GM04504 (cell line): ENCODE results near the gene SH3PXD2B.
A peak's percentile ranks its signal among the peaks of the same experiment; 100 is the strongest.
"Not testable (repeated sequence)": the region's sequence is repeated elsewhere in the genome, so short reads cannot be mapped to it uniquely, and the experiment has no call there.

ENCODE experiments used
- DNase-seq: peaks from one replicate; pipeline ENCODE4 v3.0.0-alpha.2; 2012; ENCODE audit warnings: low read depth

SH3PXD2B gene

GRCh38 chr5:172294831-172295230 is 159.5 kb downstream of the SH3PXD2B start:
- DNase-seq, result no peak

- no peak for DNase-seq
Measured at GRCh38 chr5:172293745-172294342, 160.5 kb downstream of the SH3PXD2B start.

GRCh38 chr5:172293054-172293744 is 161.1 kb downstream of the SH3PXD2B start:
- no peak for DNase-seq

- not testable (repeated sequence) for DNase-seq
Measured at GRCh38 chr5:172291837-172292236, 162.5 kb downstream of the SH3PXD2B start.

- DNase-seq, result no peak
Measured at GRCh38 chr5:172288465-172288864, 165.9 kb downstream of the SH3PXD2B start.

- not testable (repeated sequence) for DNase-seq
Measured at GRCh38 chr5:172287140-172287539, 167.2 kb downstream of the SH3PXD2B start.

- no peak for DNase-seq
Measured at GRCh38 chr5:172285226-172286143, 168.8 kb downstream of the SH3PXD2B start.

DNA sequence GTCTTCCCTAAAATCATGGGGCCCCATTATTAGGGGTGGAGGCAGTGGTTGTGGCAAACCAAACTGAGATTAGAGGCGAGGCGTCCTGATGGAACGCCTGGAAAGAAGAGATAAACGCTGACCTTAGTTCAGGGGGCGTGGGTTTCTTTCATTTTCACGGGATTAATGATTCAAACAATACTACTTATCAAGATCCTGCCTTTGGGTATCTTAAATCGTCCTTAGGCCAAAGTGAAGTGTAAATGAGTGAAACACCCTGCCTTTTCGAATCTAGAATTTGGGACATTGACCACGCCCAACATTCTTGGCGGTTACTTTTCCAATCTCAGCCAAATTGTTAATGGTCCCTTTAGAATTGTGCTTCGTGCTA is 169.7 kb downstream of the SH3PXD2B start:
- no peak for DNase-seq

- peak; percentile 54 for DNase-seq
Measured at GRCh38 chr5:172283862-172284610, 170.3 kb downstream of the SH3PXD2B start.

- DNase-seq, result no peak
Measured at GRCh38 chr5:172283020-172283861, 171.1 kb downstream of the SH3PXD2B start, which contains the start of gene UBTD2. TSS of gene UBTD2 (minus strand) at chr5:172283764. CDS start at chr5:172283665, 99 bp downstream.

- DNase-seq, result no peak
Measured at GRCh38 chr5:172282272-172283019, 171.9 kb downstream of the SH3PXD2B start.

DNA sequence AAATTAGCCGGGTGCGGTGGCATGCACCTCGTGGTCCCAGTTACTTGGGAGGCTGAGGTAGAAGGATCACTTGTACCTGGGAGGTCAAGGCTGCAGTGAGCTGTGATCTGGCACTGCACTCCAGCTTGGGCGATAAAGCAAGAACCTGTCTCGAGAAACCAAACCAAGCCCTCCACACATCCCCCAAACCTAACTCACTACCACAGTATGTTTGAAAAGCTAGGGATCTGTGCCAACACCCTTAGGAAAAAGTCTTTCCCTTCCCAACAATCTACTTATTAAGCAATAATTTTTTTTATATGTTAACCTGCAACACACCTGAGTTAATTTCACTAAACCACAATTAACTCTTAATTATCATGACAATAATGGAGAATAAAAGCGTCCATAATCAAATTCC is 173.0 kb downstream of the SH3PXD2B start:
- no peak for DNase-seq

DNA sequence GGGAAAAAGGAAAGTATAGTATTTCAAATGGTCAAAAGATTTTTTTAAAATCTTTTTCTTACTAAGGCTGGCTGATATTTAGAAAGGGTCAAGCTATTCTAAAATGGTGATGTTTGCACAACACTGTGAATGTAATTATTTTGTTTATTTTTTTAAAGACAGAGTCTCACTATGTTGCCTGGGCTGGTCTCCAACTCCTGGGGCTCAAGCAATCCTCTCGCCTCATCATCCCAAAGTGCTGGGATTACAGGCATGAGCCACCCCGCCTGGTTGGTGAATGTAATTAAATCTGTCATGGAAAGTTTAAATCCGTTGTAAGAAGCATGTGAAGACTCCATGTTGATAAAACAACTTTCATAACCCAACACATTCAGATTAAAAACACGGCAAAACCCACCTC is 173.4 kb downstream of the SH3PXD2B start:
- no peak for DNase-seq

DNA sequence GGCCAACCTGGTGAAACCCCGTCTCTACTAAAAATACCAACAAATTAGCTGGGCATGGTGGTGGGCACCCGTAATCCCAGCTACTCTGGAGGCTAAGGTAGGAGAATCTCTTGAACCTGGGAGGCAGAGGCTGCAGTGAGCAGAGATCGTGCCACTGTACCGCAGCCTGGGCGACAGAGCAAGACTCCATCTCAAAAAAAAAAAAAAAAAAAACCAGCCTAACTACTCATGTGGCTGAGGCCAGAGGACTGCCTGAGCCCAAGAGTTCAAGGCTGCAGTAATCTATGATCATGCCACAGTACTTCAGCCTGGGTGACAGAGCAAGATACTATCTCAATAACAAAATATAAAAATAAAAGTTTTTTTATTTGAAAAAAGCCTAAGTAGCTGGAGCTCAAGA is 174.0 kb downstream of the SH3PXD2B start:
- no peak for DNase-seq

DNA sequence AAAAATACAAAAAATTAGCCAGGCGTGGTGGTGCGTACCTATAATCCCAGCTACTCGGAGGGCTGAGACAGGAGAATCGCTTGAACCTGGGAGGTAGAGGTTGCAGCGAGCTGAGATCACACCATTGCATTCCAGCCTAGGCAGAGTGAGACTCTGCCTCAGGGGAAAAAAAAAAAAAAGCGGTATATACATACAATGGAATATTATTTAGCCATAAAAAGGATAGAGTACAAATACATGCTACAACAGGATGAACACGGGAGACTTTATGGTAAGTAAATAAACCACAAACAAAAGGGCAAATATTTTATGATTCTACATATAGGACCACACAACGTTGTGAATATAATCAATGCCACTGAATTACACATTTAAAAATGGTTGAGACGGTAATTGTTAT is 176.0 kb downstream of the SH3PXD2B start:
- no peak for DNase-seq

- DNase-seq, result no peak
Measured at GRCh38 chr5:172276214-172276613, 178.1 kb downstream of the SH3PXD2B start.
